Motor neuron (in vitro differentiated cells): ENCODE data around the gene CBX5. TPM values are rescaled to one million over a fixed set of nuclear protein-coding genes. Genes with fewer than 3 reads are reported as not detected.
"Not testable (repeated sequence)": the region's sequence is repeated elsewhere in the genome, so short reads cannot be mapped to it uniquely, and the experiment has no call there.

ENCODE experiments used
- ATAC-seq, 8 experiments: fragments of 200-7000 bp; cut with Tn5 transposase; replicated peaks in 6 of 8; 2 replicates each; pipeline ENCODE4 v1.8.0; 2021; ENCODE audit warnings: mild to moderate bottlenecking in 8 of 8, moderate library complexity in 8 of 8
- H3K27ac ChIP-seq, 2 donors: fragments of 250-450 bp; sonication (Bioruptor Pico); 2 replicates each; pipeline ENCODE4 v1.9.0; 2021; ENCODE audit warnings: antibody characterized with exemption in 2 of 2, mild to moderate bottlenecking in 2 of 2, moderate library complexity in 1 of 2
- H3K4me1 ChIP-seq, 2 donors: fragments of 250-450 bp; sonication (Bioruptor Pico); replicated peaks in 1 of 2; 2 replicates each; pipeline ENCODE4 v1.6.1; 2021; ENCODE audit warnings: antibody characterized with exemption in 2 of 2, mild to moderate bottlenecking in 2 of 2, moderate library complexity in 1 of 2
- H3K4me3 ChIP-seq, 5 donors: fragments of 250-450 bp; sonication (Bioruptor Pico); 2 replicates each; pipeline ENCODE4 v1.9.0; 2021; ENCODE audit warnings: antibody characterized with exemption in 5 of 5, mild to moderate bottlenecking in 5 of 5, moderate library complexity in 4 of 5
- WGBS, 10 experiments: fragments of 450-650 bp; shearing (Covaris generic); methylation state at CpG; one replicate each; pipeline ENCODE4 v1.0.0; 2022; 5-methylcytosine and 5-hydroxymethylcytosine counted together
- in situ Hi-C, 9 experiments: fragments of 400-800 bp; cut with MboI; loops; one replicate each; pipeline ENCODE4 v1.15.0; 2021; ENCODE audit warnings: low sequenced_read_pairs in 9 of 9, low pct_unique_long_range_greater_than_20kb in 2 of 9; ENCODE audit not compliant: unreplicated experiment in 9 of 9
- total RNA-seq, 8 experiments: library from RNA; unstranded; fragments of 300-600 nt; gene quantifications; 2 replicates each; pipeline versions ENCODE4 v1.2.3 to v1.2.4, GENCODE V29; 2022

The CBX5 gene
- total RNA-seq, 8 experiments from 2014 or later, result 20.8 to 172 (median 79.4) TPM

GRCh38 chr12:54286042-54287030 lies 6.4 kb upstream of the CBX5 start:
- Histone ChIP-seq H3K27ac (no peak overlapping the region), H3K4me1 (peaks cover 27 to 40% of the 10 kb centered on the region in 2 donors), H3K4me3 (no peak overlapping the region)
- WGBS, 10 experiments, result 45 to 100% (median 95%) methylated on average over 3 to 9 of the region's 12 CpGs; no CpG with 5 or more reads in 1 of the 10 experiments
- ATAC-seq, result no peak
- in situ Hi-C loops, result no loop called here

GRCh38 chr12:54285150-54286041 lies 5.5 kb upstream of the CBX5 start:
- peaks cover 28 to 40% of the 10 kb centered on the region in 2 donors for H3K4me1 ChIP-seq
- no peak for ATAC-seq
- 31 to 100% (median 69%) methylated on average over 1 to 4 of the region's 5 CpGs; no CpG with 5 or more reads in 2 of the 10 experiments for WGBS, 10 experiments
- H3K4me3 ChIP-seq, result no peak overlapping the region
- in situ Hi-C loops, result no loop called here
- H3K27ac ChIP-seq, result no peak overlapping the region

- H3K27ac ChIP-seq, ATAC-seq, in situ Hi-C loops: not testable (repeated sequence)
- H3K4me1 ChIP-seq, result peaks cover 28 to 40% of the 10 kb centered on the region in 2 donors
- 0 to 86% (median 78%) methylated on average over 1 of the region's 2 CpGs; no CpG with 5 or more reads in 1 of the 10 experiments for WGBS, 10 experiments
- H3K4me3 ChIP-seq, result peak overlapping the region in 1 of 5 donors; percentile 2
These were observed 4.3 kb upstream of the CBX5 start for GRCh38 chr12:54284070-54284780.

- Histone ChIP-seq H3K27ac (no peak overlapping the region), H3K4me1 (peaks cover 28 to 44% of the 10 kb centered on the region in 2 donors), H3K4me3 (peak overlapping the region in 2 of 5 donors; percentile 2 to 73)
- ATAC-seq, result no peak
- WGBS, 10 experiments, result 0 to 100% (median 34%) methylated on average over 1 to 8 of the region's 11 CpGs
- in situ Hi-C loops, result no loop called here
These were observed 3.1 kb upstream of the CBX5 start for GRCh38 chr12:54282949-54283593.

DNA sequence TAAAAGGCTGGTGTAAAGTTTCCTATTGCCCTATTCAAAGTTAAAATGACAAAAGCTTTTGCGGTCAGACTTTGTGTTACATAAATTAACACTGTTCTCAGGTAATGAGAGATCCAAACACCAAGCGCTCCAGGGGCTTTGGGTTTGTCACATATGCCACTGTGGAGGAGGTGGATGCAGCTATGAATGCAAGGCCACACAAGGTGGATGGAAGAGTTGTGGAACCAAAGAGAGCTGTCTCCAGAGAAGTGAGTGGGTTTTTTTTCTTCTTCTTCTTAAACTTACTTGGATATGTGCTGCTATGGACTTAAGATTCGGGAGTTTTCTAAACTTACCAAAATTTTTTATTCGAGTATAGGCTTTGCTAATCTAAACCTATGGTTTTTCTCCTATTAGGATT lies 1.8 kb upstream of the CBX5 start:
- 0 to 20% (median 0%) methylated on average over 1 to 4 of the region's 4 CpGs; no CpG with 5 or more reads in 3 of the 10 experiments for WGBS, 10 experiments
- in situ Hi-C loops, H3K27ac ChIP-seq, ATAC-seq: not testable (repeated sequence)
- H3K4me3 ChIP-seq, result peak overlapping the region; percentile 60 to 73 (median 71)
- peaks cover 31 to 52% of the 10 kb centered on the region in 2 donors for H3K4me1 ChIP-seq

GRCh38 chr12:54281261-54281638 lies 1.3 kb upstream of the CBX5 start:
- WGBS, 10 experiments, result 0 to 4% (median 0%) methylated on average over 1 to 9 of the region's 10 CpGs
- peak overlapping the region; percentile 87 to 96 for H3K27ac ChIP-seq
- in situ Hi-C loops, ATAC-seq: not testable (repeated sequence)
- H3K4me3 ChIP-seq, result peak overlapping the region; percentile 60 to 73 (median 71)
- H3K4me1 ChIP-seq, result peaks cover 31 to 52% of the 10 kb centered on the region in 2 donors

- Histone ChIP-seq H3K4me1 (peaks cover 31 to 49% of the 10 kb centered on the region in 2 donors), H3K27ac (peak within 1 kb of the TSS; percentile 96), H3K4me3 (peak within 1 kb of the TSS; percentile 60 to 73 (median 71))
- in situ Hi-C loops, result no loop called here
- peak; percentile 73 to 88 (median 84) for ATAC-seq
- 0 to 3% (median 1%) methylated on average over 7 to 36 of the region's 48 CpGs for WGBS, 10 experiments
These were observed 742 bp upstream of the CBX5 start, which contains the start of gene HNRNPA1 for GRCh38 chr12:54280468-54281260. Gene HNRNPA1 (plus strand): TSS chr12:54280726. CDS start chr12:54280808, 82 bp downstream.

GRCh38 chr12:54279227-54279631 lies 693 bp downstream of the CBX5 start:
- no peak for ATAC-seq
- peaks cover 30 to 40% of the 10 kb centered on the region in 2 donors for H3K4me1 ChIP-seq
- H3K27ac ChIP-seq, result peak overlapping the region; percentile 72 to 96
- in situ Hi-C loops, result no loop called here
- WGBS, 10 experiments, result 0 to 10% (median 0%) methylated on average over 1 to 16 of the region's 19 CpGs
- H3K4me3 ChIP-seq, result peak overlapping the region; percentile 60 to 73 (median 71)

DNA sequence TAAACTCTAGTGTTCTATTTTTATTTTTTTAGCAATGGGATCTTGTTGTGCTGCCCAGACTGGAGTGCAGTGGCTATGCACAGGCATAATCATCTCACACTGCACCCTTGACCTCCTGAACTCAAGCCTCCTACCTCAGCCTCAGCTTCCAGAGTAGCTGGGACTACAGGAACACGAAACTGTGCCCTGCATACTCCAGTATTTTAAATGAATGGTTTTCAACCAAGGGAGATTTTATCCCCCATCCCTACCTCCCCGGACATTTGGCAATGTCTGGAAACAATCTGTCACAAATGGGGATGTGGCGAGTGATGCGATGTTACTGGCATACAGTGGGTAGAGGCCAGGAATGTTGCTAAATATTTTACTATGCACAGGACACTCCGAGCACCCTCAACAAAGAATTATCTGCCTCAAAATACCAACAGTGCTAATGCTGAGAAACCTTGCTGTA lies 2.1 kb downstream of the CBX5 start:
- WGBS, 10 experiments, result 0 to 74% (median 20%) methylated on average over 1 to 5 of the region's 5 CpGs; no CpG with 5 or more reads in 3 of the 10 experiments
- Histone ChIP-seq H3K4me1 (peaks cover 18 to 26% of the 10 kb centered on the region in 2 donors), H3K27ac (no peak overlapping the region), H3K4me3 (peak overlapping the region; percentile 60 to 73 (median 71))
- in situ Hi-C loops, result no loop called here
- no peak for ATAC-seq

GRCh38 chr12:54276368-54276767 lies 3.6 kb downstream of the CBX5 start:
- ATAC-seq, result no peak
- no peak overlapping the region for H3K4me3 ChIP-seq

DNA sequence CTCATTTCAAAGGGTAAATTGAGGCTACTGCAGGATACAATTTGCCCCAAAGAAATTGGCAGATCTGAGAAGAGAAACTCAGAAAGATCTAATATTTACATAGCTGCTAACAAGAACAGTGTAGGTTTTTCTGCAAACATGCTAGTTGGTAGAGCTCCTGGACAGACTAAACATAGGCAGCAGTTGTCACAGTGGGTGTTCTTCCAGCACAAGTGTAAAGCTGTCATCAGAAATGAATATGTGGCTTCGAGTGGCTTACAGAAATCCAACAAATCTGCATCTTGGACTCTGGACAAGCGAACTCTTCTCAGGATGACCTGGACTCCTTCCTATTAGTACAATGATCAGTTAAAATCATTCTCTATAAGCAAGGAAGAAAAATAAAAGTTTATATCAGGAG lies 5.9 kb downstream of the CBX5 start:
- no peak overlapping the region for H3K4me3 ChIP-seq
- 38 to 100% (median 90%) methylated on average over 1 to 2 of the region's 2 CpGs; no CpG with 5 or more reads in 3 of the 10 experiments for WGBS, 10 experiments
- H3K27ac ChIP-seq, result no peak overlapping the region
- in situ Hi-C loops, result loop anchor here in 1 of 9 experiments (25.0 kb wide), 1 partner anchor 88 kb away; the partner anchor contains the start of gene GPR84
- peaks cover 4 to 13% of the 10 kb centered on the region in 2 donors for H3K4me1 ChIP-seq
- ATAC-seq, result peak in 1 of 8 experiments; percentile 71

More at GRCh38 chr12:54276368-54276767, 3.6 kb downstream of the CBX5 start:
- WGBS, 10 experiments, result 71 to 100% (median 93%) methylated on average over 1 to 3 of the region's 3 CpGs
- Histone ChIP-seq H3K27ac (no peak overlapping the region), H3K4me1 (peaks cover 4 to 13% of the 10 kb centered on the region in 2 donors)
- in situ Hi-C loops, result no loop called here
